EH (cell line): ENCODE measurements around the gene MAP3K10.

Experiments
- DNase-seq: peaks from one replicate; pipeline ENCODE4 v3.0.0-alpha.2; 2015; ENCODE audit warnings: low read depth

The MAP3K10 gene

GRCh38 chr19:40249781-40250180, 58.6 kb downstream of the MAP3K10 start:
- DNase-seq, result no peak

- no peak for DNase-seq
Measured at GRCh38 chr19:40251244-40251643, 60.0 kb downstream of the MAP3K10 start.

GRCh38 chr19:40251991-40252390, 60.8 kb downstream of the MAP3K10 start:
- no peak for DNase-seq

- DNase-seq, result no peak
Measured at GRCh38 chr19:40252395-40252794, 61.2 kb downstream of the MAP3K10 start.

GRCh38 chr19:40253611-40254092, 62.4 kb downstream of the MAP3K10 start:
- DNase-seq, result no peak

GRCh38 chr19:40254714-40255418, 63.6 kb downstream of the MAP3K10 start:
- DNase-seq, result no peak

- no peak for DNase-seq
Measured at GRCh38 chr19:40255619-40256166, 64.5 kb downstream of the MAP3K10 start.

- no peak for DNase-seq
Measured at GRCh38 chr19:40256512-40256911, 65.3 kb downstream of the MAP3K10 start.

- no peak for DNase-seq
Measured at GRCh38 chr19:40257096-40257517, 65.9 kb downstream of the MAP3K10 start.

GRCh38 chr19:40261631-40262030, 70.4 kb downstream of the MAP3K10 start:
- no peak for DNase-seq

GRCh38 chr19:40262422-40262821, 71.2 kb downstream of the MAP3K10 start:
- DNase-seq, result no peak

- no peak for DNase-seq
Measured at GRCh38 chr19:40263440-40264313, 72.5 kb downstream of the MAP3K10 start.

GRCh38 chr19:40264314-40265054, 73.3 kb downstream of the MAP3K10 start:
- no peak for DNase-seq
